A549 (cell line): ENCODE data around the gene NPSR1.

Experiments used
- HMGXB4 ChIP-seq: fragments of 250-450 bp; sonication (Bioruptor Pico); IDR thresholded peaks from 2 replicates; pipeline ENCODE4 v1.5.0; 2021; ENCODE audit warnings: mild to moderate bottlenecking, moderate library complexity, borderline replicate concordance
- MAX ChIP-seq: IDR thresholded peaks from 2 replicates; pipeline ENCODE4 v1.6.1; 2012
- USF2 ChIP-seq: fragments of 450-650 bp; IDR thresholded peaks from 2 replicates; pipeline ENCODE4 v1.6.1; 2014; ENCODE audit warnings: antibody characterized with exemption

- TF ChIP-seq MAX (no peak), HMGXB4 (CRISPR knock-in tag) (no peak), USF2 (no peak)
Measured at GRCh38 chr7:34656041-34656440, 2.0 kb upstream of the NPSR1 start.
